HCT116 (cell line): ENCODE measurements around the gene GDNF. TPM values are rescaled to one million over a fixed set of nuclear protein-coding genes. Genes with fewer than 3 reads are reported as not detected.

ENCODE experiments used
- ATAC-seq: fragments of 200-7000 bp; cut with Tn5 transposase; 2 replicates; pipeline ENCODE4 v1.9.1; 2020; ENCODE audit warnings: mild to moderate bottlenecking, moderate library complexity
- BruUV-seq: library from RNA; stranded (reverse); fragments of 400-500 nt; replicated peaks from 2 replicates; lab custom pipeline; 2021; lab: Mats Ljungman, UMichigan
- CTCF ChIA-PET: fragments of 300-600 bp; sonication (Branson Sonifier 250); formaldehyde crosslinking; loops from one replicate; lab custom pipeline; 2021; ENCODE audit warnings: antibody characterized with exemption; lab: Charles Lee
- POLR2A ChIA-PET: fragments of 300-600, 350-600 bp; sonication (Branson Sonifier 250); formaldehyde crosslinking; loops from one replicate; lab custom pipeline; 2021; ENCODE audit warnings: antibody characterized with exemption; lab: Charles Lee
- RAD21 ChIA-PET, 2 experiments: fragments of 300-600 bp; sonication (Branson Sonifier 250); formaldehyde crosslinking; loops; one replicate each; lab custom pipeline; 2023; ENCODE audit warnings: low total read pairs in 2 of 2; ENCODE audit not compliant: uncharacterized antibody in 2 of 2, unreplicated experiment in 2 of 2, low non-redundant PET in 1 of 2; lab: Charles Lee
- DNase-seq: peaks from one replicate; pipeline ENCODE4 v3.0.0-alpha.2; 2010; ENCODE audit warnings: low read depth, low spot score
- H2AFZ ChIP-seq: fragments of 200-600 bp; shearing (Covaris generic), sonication (generic); 2 replicates; pipeline ENCODE4 v1.6.1; 2017; ENCODE audit warnings: low read depth, mixed run types, mixed read lengths, antibody characterized with exemption, low read length; ENCODE audit not compliant: poor library complexity, severe bottlenecking
- H3K27ac ChIP-seq: 2 replicates; pipeline ENCODE4 v1.5.1; 2012; ENCODE audit warnings: low read depth, low read length
- H3K27me3 ChIP-seq: fragments of 200-600 bp; sonication (generic); 2 replicates; pipeline ENCODE4 v1.6.1; 2016; ENCODE audit warnings: mixed run types, low read length, mixed read lengths; ENCODE audit not compliant: insufficient read depth
- H3K36me3 ChIP-seq, 2 experiments: fragments of 200-500 bp in 1 of 2; fragments of 200-600 bp in 1 of 2; sonication (Bioruptor generic) in 1 of 2; sonication (generic) in 1 of 2; 2 replicates each; pipeline versions ENCODE4 v1.5.1 to v1.6.1; 2014 to 2016; ENCODE audit warnings: low read length in 2 of 2, inconsistent platforms in 1 of 2, mixed read lengths in 1 of 2, mixed run types in 1 of 2; ENCODE audit not compliant: insufficient read depth in 2 of 2, control insufficient read depth in 1 of 2
- H3K4me1 ChIP-seq, 2 experiments: fragments of 200-600 bp in 1 of 2; sonication (generic) in 1 of 2; 2 replicates each; pipeline versions ENCODE4 v1.5.1 to v1.6.1; 2012 to 2017; ENCODE audit warnings: low read length in 2 of 2, inconsistent platforms in 1 of 2, mild to moderate bottlenecking in 1 of 2, mixed read lengths in 1 of 2, mixed run types in 1 of 2, moderate library complexity in 1 of 2; ENCODE audit not compliant: insufficient read depth in 2 of 2, control insufficient read depth in 1 of 2
- H3K4me2 ChIP-seq: fragments of 200-600 bp; sonication (generic); 2 replicates; pipeline ENCODE4 v1.6.1; 2017; ENCODE audit warnings: mixed run types, low read length, mixed read lengths
- H3K4me3 ChIP-seq, 2 experiments: fragments of 200-600 bp in 1 of 2; sonication (generic) in 1 of 2; replicated peaks in 1 of 2; 2 replicates each; pipeline ENCODE4 v1.5.1; 2011 to 2016; ENCODE audit warnings: low read length in 2 of 2, control low read depth in 1 of 2, low read depth in 1 of 2, mild to moderate bottlenecking in 1 of 2, mixed read lengths in 1 of 2, mixed run types in 1 of 2
- H3K79me2 ChIP-seq: fragments of 200-600 bp; sonication (generic); 2 replicates; pipeline ENCODE4 v1.6.1; 2017; ENCODE audit warnings: mild to moderate bottlenecking, mixed run types, low read length, moderate library complexity, mixed read lengths; ENCODE audit not compliant: insufficient read depth
- H3K9ac ChIP-seq: fragments of 200-600 bp; sonication (generic); 2 replicates; pipeline ENCODE4 v1.6.1; 2016; ENCODE audit warnings: low read length, mixed read lengths
- H3K9me2 ChIP-seq: fragments of 200-600 bp; sonication (generic), shearing (Covaris generic); 2 replicates; pipeline ENCODE4 v1.6.1; 2017; ENCODE audit warnings: mixed run types, mild to moderate bottlenecking, moderate library complexity; ENCODE audit not compliant: insufficient read depth
- H3K9me3 ChIP-seq, 2 experiments: fragments of 200-500 bp in 1 of 2; fragments of 200-600 bp in 1 of 2; sonication (Bioruptor generic) in 1 of 2; sonication (generic) in 1 of 2; 2 replicates each; pipeline ENCODE4 v1.6.1; 2014 to 2017; ENCODE audit warnings: low read length in 2 of 2, mixed read lengths in 2 of 2, inconsistent platforms in 1 of 2, low read depth in 1 of 2, mild to moderate bottlenecking in 1 of 2, mixed run types in 1 of 2, moderate library complexity in 1 of 2; ENCODE audit not compliant: control insufficient read depth in 1 of 2, insufficient read depth in 1 of 2
- H4K20me1 ChIP-seq: fragments of 200-600 bp; sonication (generic), shearing (Covaris generic); 2 replicates; pipeline ENCODE4 v1.6.1; 2017; ENCODE audit warnings: mixed run types, mild to moderate bottlenecking, moderate library complexity; ENCODE audit not compliant: insufficient read depth
- CBX3 ChIP-seq: IDR thresholded peaks from 2 replicates; pipeline ENCODE4 v1.6.1; 2012; ENCODE audit warnings: low read depth
- EGR1 ChIP-seq: IDR thresholded peaks from 2 replicates; pipeline ENCODE4 v1.6.1; 2012; ENCODE audit warnings: low read depth
- ELF1 ChIP-seq: IDR thresholded peaks from 2 replicates; pipeline ENCODE4 v1.6.1; 2012; ENCODE audit warnings: low read depth, borderline replicate concordance
- EZH2 ChIP-seq: fragments of 200-600 bp; sonication (generic); IDR thresholded peaks from 2 replicates; pipeline ENCODE4 v1.6.1; 2017; ENCODE audit warnings: antibody characterized with exemption, mixed run types
- FOSL1 ChIP-seq: IDR thresholded peaks from 2 replicates; pipeline ENCODE4 v1.6.1; 2012; ENCODE audit warnings: low read depth
- POLR2A ChIP-seq: IDR thresholded peaks from 2 replicates; pipeline ENCODE4 v1.7.0; 2011; ENCODE audit warnings: borderline replicate concordance; ENCODE audit not compliant: insufficient read depth, insufficient read length; ENCODE audit errors: extremely low read depth
- POLR2AphosphoS5 ChIP-seq: IDR thresholded peaks from 2 replicates; pipeline ENCODE4 v1.6.1; 2011; ENCODE audit warnings: mild to moderate bottlenecking, low read depth, low read length, moderate library complexity
- RAD21 ChIP-seq: IDR thresholded peaks from 2 replicates; pipeline ENCODE4 v1.6.1; 2012; ENCODE audit warnings: low read depth, mild to moderate bottlenecking
- SIN3A ChIP-seq: IDR thresholded peaks from 2 replicates; pipeline ENCODE4 v1.6.1; 2012; ENCODE audit warnings: low read depth
- SP1 ChIP-seq: IDR thresholded peaks from 2 replicates; pipeline ENCODE4 v1.6.1; 2012; ENCODE audit warnings: low read depth
- SRF ChIP-seq: IDR thresholded peaks from 2 replicates; pipeline ENCODE4 v1.6.1; 2012; ENCODE audit warnings: low read depth
- TCF7L2 ChIP-seq: IDR thresholded peaks from 2 replicates; pipeline ENCODE4 v1.7.0; 2011; ENCODE audit warnings: borderline replicate concordance, inconsistent platforms; ENCODE audit not compliant: insufficient read depth, insufficient read length; ENCODE audit errors: extremely low read depth
- YY1 ChIP-seq: IDR thresholded peaks from 2 replicates; pipeline ENCODE4 v1.6.1; 2011; ENCODE audit warnings: low read length, low read depth, moderate library complexity, mild to moderate bottlenecking; ENCODE audit not compliant: insufficient replicate concordance; ENCODE audit errors: extremely low read depth
- ZFX ChIP-seq: fragments of 450-650 bp; IDR thresholded peaks from 2 replicates; pipeline ENCODE4 v1.6.1; 2017
- intact Hi-C: fragments of 100-400 bp; cut with micrococcal nuclease; formaldehyde crosslinking; loops from 2 replicates; pipeline ENCODE4 v1.10.0; 2022
- total RNA-seq: library from RNA; stranded (reverse); gene quantifications from one replicate; pipeline ENCODE4 v1.2.1, GENCODE V29; 2021; ENCODE audit not compliant: unreplicated experiment
- TF ChIP-seq, protein P1 (sequence below): IDR thresholded peaks from 2 replicates; pipeline ENCODE4 v1.6.1; 2012
- TF ChIP-seq, protein P2 (sequence below), 3 experiments: fragments of 200-600 bp in 1 of 3; sonication (generic) in 1 of 3; IDR thresholded peaks in 2 of 3; conservative IDR thresholded peaks in 1 of 3; 2 replicates each; pipeline ENCODE4 v1.5.1; 2012 to 2017; ENCODE audit warnings: low read depth in 2 of 3, low read length in 2 of 3, antibody characterized with exemption in 1 of 3, borderline replicate concordance in 1 of 3, control low read depth in 1 of 3, mild to moderate bottlenecking in 1 of 3, mixed read lengths in 1 of 3, mixed run types in 1 of 3, moderate library complexity in 1 of 3; ENCODE audit not compliant: insufficient read depth in 1 of 3

Gene GDNF
- total RNA-seq, 1 experiment from 2014 or later, result not detected

GRCh38 chr5:37823433-37824152, 16.2 kb downstream of the GDNF start:
- no peaks in the 10 kb centered on the region for H3K9me2 ChIP-seq
- CTCF ChIA-PET, result no interaction called here
- no peaks in the 10 kb centered on the region for H3K27me3 ChIP-seq
- no peaks in the 10 kb centered on the region for H3K79me2 ChIP-seq
- no peak overlapping the region for H3K27ac ChIP-seq
- intact Hi-C loops, result no loop called here
- H3K36me3 ChIP-seq, result no peaks in the 10 kb centered on the region
- RAD21 ChIA-PET, result interaction anchor here in 1 of 2 experiments (0.5 kb wide), 1 partner anchor 586 kb away, joined by 3 read pairs; no protein-coding TSS in a partner anchor
- no peak overlapping the region for H3K4me3 ChIP-seq
- no peaks in the 10 kb centered on the region for H3K4me1 ChIP-seq
- H4K20me1 ChIP-seq, result no peaks in the 10 kb centered on the region
- TF ChIP-seq SP1, result no peak
- TF ChIP-seq TCF7L2, result no peak
- TF ChIP-seq YY1, result no peak
- TF ChIP-seq SIN3A, result no peak
- TF ChIP-seq CBX3, result no peak
- no peak for TF ChIP-seq ZFX
- no peak for DNase-seq
- ATAC-seq, result no peak
- no TSS peak for BruUV-seq
- no peak overlapping the region for H3K4me2 ChIP-seq
- no peaks in the 10 kb centered on the region for H3K9me3 ChIP-seq
- H2AFZ ChIP-seq, result no peak overlapping the region
- no peak overlapping the region for H3K9ac ChIP-seq
- POLR2A ChIA-PET, result no interaction called here

DNA sequence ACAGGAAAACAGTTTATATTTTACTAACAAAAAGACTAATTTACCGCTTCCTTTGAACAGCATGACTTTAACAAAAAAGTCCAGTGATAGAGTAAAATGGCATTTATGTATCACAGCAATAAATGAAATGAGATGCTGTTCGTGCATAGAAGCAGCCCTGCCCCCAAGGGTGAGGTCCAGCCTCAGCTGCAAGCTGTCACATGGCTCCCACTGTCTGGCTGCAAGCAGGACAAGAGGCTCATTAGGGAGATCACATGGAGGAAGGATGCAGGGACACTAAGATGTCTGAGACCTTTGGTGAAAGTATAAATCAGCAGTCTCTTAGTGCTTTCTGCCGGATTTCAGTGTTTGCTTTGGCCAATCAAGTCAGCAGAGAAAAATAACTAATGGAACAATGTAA, 23.0 kb downstream of the GDNF start:
- ChIA-PET POLR2A (no interaction called here), RAD21 (no interaction called here), CTCF (no interaction called here)
- Histone ChIP-seq H2AFZ (no peak overlapping the region), H3K79me2 (no peaks in the 10 kb centered on the region), H4K20me1 (no peaks in the 10 kb centered on the region), H3K9ac (no peak overlapping the region), H3K36me3 (no peaks in the 10 kb centered on the region), H3K4me2 (no peak overlapping the region), H3K4me3 (no peak overlapping the region), H3K9me2 (no peaks in the 10 kb centered on the region), H3K27ac (no peak overlapping the region), H3K4me1 (no peaks in the 10 kb centered on the region), H3K27me3 (no peaks in the 10 kb centered on the region), H3K9me3 (no peaks in the 10 kb centered on the region)
- ATAC-seq (no peak), DNase-seq (no peak)
- intact Hi-C loops, result no loop called here
- TF ChIP-seq, protein P1, sequence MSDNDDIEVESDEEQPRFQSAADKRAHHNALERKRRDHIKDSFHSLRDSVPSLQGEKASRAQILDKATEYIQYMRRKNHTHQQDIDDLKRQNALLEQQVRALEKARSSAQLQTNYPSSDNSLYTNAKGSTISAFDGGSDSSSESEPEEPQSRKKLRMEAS, result no peak
- TF ChIP-seq RAD21 (no peak), EZH2 (no peak), ZFX (no peak), POLR2A (no peak), TCF7L2 (no peak), SRF (no peak), ELF1 (no peak), FOSL1 (no peak), EGR1 (no peak), POLR2AphosphoS5 (no peak)
- TF ChIP-seq, protein P2, sequence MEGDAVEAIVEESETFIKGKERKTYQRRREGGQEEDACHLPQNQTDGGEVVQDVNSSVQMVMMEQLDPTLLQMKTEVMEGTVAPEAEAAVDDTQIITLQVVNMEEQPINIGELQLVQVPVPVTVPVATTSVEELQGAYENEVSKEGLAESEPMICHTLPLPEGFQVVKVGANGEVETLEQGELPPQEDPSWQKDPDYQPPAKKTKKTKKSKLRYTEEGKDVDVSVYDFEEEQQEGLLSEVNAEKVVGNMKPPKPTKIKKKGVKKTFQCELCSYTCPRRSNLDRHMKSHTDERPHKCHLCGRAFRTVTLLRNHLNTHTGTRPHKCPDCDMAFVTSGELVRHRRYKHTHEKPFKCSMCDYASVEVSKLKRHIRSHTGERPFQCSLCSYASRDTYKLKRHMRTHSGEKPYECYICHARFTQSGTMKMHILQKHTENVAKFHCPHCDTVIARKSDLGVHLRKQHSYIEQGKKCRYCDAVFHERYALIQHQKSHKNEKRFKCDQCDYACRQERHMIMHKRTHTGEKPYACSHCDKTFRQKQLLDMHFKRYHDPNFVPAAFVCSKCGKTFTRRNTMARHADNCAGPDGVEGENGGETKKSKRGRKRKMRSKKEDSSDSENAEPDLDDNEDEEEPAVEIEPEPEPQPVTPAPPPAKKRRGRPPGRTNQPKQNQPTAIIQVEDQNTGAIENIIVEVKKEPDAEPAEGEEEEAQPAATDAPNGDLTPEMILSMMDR (IDR thresholded peaks at IDR 0.05 in 2 of 3, conservative IDR thresholded peaks at IDR 0.05 in 1 of 3; ENCODE audit: borderline replicate concordance in 1 of 3, insufficient read depth in 1 of 3, low read depth in 2 of 3, low read length in 2 of 3), result no peak
- no TSS peak for BruUV-seq
